ENCODE results near the gene CHD6.

The CHD6 gene

DNA sequence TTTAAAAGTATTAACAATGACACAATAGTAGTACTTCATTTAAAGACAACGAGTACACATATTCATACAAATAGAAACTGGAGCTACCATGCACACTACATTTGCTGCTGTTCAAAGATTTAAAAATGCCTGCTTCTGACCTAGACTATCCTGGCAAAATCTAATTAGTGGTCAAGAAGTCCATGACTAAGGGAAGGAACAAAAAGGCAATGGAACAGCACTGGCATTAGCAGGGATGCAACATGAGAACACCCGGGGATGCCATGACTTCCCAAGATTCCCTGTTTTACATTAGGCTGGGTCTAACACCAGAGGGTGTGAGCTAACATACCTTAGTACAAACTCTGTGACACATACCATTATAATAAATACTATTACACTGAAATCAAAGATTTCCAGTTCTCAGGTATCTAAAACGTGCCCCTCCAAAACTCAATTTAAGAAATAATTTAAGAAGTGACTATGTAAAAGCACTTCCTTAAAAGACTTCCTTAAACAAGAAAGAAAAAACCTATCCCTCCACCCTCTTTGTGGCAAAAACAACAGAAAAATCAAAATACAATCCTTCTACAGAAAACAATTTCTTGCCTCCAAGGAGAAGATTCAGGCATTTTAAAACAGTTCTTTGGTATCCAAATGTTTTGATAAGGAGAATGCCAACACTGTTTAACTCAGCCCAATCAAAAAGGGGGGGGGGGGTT is 25.5 kb downstream of the CHD6 start:
- no peak for DNase-seq (ENCODE audit: low spot score)
- FAIRE-seq: no peak

DNA sequence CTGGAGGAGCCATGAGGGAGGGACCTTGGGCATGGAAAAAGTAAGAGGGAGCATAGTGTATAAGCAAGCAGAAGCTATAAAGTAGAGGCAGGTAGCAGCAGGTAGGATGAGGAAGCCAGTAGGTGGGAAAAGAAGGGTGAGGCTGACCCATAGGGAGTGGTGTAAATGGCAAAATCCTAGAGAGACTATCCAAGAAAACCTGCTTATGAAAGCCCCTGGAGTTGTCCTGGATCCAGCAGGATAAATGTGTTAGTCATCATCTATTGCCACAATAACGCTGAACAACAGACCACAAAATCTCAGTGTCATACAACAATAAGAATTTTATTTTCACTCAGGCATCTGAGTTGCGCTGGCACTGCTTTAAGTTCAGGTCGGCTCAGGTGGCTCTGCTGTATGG is 30.2 kb downstream of the CHD6 start:
- no peak for FAIRE-seq
- peak; percentile 57 for DNase-seq (ENCODE audit: low spot score)

DNA sequence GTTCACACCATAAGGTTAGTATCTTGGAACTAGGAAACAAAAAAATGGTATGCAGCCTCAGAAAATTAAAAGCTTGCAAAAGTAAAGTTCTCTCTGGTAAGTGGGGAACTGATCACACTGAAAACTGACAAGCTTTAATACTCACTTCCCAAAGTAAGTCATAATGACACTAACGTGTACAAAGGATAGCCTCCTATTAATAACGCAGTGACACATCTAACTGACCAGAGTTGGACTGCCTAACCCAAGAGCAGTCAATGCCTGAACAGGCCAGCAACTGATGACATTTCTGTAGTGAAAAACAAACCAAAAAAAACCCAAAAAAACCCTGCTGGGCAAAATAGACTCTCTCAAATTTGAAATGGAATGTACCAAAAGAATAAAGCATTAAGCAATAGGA is 30.7 kb downstream of the CHD6 start:
- no peak for DNase-seq (ENCODE audit: low spot score)
- no peak for FAIRE-seq

DNA sequence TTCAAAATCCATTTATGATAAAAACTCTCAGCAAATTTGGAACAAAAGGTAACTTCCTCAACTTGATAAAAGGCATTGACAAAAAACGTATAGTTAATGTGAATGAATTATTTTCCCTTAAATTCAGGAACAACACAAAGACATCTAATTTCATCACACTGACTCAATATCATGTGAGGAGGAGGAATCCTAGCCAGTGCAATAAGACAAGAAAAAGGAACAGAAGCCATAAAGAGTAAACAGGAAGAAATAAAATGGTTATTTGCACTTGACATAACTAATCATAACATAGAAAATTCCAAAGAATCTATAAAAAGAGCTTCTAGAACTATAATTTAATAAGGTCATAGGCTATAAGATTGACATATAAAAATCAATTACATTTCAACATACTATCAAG is 31.4 kb downstream of the CHD6 start:
- no peak for DNase-seq (ENCODE audit: low spot score)
- no peak for FAIRE-seq

DNA sequence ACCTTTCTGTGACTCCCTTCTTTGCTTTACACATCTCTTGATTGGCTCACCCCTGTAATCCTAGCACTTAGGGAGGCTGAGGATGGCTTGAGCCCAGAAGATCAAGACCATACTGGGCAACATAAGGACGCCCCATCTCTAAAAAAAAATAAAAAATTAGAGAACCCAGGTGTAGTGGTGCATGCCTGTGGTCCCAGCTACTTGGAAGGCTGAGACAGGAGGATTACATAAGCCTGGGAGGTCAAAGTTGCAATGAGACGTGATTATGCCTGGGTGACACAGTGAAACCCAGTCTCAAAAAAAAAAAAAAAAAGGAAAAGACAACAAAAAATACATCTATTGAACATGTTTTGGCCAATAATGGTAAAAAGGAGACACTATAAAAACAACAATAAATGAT is 37.8 kb downstream of the CHD6 start:
- FAIRE-seq (no peak), DNase-seq (ENCODE audit: low spot score) (no peak)

DNA sequence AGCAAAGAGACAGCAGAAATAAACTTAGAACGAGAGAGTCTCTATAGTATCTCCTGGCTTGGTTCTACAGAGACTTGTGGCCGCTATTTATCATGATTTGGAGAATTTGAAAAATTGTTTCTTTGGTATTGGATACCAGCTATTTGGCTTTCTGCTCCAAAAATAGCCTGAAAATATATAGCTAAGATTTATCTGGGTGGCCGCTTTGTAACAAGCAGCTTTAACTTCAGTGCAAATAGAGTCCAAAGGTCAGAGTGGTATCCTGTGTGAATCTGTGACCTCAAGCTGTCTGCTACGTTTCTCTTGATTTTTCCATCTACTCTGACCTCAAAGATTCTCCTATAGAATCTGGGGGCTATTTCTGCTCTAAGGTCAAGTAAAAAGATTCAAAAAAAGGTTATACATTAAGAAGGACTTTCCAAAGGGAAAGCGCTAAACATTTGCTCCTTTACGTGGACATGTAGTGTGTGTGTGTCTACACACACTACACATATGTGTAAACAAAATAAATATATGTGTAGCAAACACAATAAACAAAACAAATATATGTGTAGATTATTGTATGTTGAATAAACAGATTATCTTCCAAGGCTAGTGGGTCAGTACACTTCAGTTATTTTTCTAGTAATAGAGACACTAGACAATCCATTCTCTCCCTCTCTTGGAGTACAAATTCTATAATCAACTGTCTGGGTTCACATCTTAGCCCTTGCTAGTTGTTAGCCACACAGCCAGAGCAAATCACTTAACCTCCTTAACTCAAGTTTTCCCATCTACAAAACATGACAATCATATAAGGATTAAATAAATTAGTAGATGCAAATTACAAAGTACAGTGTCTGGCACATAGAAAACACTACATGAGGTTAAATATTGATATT is 40.8 kb downstream of the CHD6 start:
- no peak for DNase-seq (ENCODE audit: low spot score)
- FAIRE-seq: no peak

- FAIRE-seq: no peak
- no peak for DNase-seq (ENCODE audit: low spot score)
Measured at GRCh38 chr20:41575412-41575811, 42.8 kb downstream of the CHD6 start.

- no peak for FAIRE-seq
- no peak for DNase-seq (ENCODE audit: low spot score)
Measured at GRCh38 chr20:41574802-41575389, 43.3 kb downstream of the CHD6 start.

DNA sequence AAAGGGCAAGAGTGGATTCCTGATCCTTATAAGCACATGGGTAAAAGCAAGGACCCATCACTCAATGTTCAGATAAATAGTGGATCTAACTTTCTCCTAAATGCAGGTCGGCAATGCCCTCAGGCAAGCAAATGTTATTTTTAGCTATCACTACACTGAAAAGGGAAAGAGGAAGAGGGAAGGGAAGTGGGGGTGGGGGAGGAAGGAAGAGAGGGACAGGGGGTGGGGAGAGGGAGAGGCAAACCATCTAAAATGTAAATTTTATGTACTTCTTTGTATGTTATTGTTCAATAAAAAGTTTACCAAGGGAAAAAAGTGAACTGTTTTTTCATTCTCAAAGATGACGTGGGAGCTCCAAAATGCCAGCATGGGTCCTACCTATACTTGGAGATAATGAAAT is 44.2 kb downstream of the CHD6 start:
- no peak for FAIRE-seq
- DNase-seq (ENCODE audit: low spot score): no peak

DNA sequence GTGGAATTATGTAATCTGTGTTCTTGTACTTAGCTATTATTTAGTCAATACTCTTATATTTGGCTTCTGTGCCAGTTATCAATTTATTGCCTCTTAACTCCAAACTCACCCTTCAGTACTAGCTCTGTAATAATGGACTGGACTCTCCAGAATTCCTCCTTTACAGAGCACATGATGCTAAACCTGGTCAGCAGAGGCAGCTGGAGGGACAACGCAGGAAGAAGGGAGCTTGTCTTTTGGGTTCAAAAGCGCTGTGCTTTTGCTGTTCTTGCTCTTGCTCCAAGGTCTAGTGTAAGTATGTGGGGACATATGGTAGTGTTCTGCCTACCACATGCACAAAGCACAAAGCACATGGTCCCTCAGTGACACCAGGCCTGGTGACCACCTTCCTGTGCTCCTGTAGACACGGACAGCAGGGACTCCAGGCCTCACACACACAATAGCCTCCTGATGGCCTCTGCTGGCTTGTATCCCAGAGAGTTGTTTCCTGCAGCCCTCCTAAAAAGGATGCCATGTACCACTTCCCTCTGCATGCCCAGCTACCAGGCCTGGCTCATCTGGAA is 46.1 kb downstream of the CHD6 start:
- DNase-seq (ENCODE audit: low spot score): no peak

GRCh38 chr20:41571006-41571405 is 47.2 kb downstream of the CHD6 start:
- no peak for DNase-seq (ENCODE audit: low spot score)
- no peak for FAIRE-seq

More for the DNA sequence above, 46.1 kb downstream of the CHD6 start:
- FAIRE-seq: no peak

- FAIRE-seq (no peak), DNase-seq (ENCODE audit: low spot score) (no peak)
Measured at GRCh38 chr20:41570557-41570956, 47.6 kb downstream of the CHD6 start.

- DNase-seq (ENCODE audit: low spot score): no peak
- no peak for FAIRE-seq
Measured at GRCh38 chr20:41567615-41568014, 50.6 kb downstream of the CHD6 start.

DNA sequence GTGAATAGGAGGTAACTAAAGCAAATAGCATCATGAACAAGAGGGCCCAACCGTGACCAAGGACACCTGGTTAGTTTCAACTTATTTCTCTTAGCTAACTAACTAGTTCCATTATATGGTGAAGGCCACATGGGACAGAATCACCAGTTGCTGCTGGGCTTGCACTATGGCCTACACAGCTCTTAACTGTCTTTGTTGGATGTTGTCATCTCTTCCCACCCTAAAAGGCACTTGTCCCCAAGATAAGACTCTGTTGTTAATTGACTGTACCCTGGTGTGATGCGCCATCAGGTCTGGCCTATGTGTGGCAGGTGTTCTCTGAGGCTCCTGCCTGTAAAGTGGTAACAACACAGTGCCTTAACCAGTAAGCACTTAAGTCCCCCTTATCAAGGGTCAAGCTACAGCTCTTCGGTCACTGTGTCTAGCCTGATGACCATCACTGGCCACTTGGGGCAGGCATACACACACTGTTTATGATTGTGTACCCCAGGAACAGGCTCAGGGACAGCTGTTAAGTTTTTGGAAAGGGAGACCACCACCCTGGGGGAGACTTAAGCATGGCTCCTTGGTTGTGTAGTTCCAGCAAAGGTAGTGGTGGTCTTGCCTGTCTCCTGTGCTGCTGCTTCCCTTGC is 51.2 kb downstream of the CHD6 start:
- FAIRE-seq: no peak
- DNase-seq (ENCODE audit: low spot score): no peak

DNA sequence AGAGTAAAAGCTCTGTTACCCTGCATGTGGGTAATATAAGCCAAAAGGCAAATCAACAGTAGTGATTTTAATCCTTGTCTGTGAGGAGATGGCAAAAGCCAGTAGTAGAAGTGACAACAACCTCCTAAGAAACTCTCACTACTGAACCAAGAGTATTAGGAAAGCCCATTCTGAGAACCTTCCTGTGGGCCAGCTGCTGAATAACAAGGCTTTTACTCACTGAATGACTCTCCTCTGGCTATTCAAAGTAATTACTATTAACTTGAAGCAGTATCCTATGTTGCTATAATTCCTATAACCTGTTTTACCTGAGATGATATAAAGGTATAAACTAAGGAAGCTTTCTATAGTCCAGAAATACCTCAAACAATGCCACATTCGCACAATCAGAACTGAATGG is 55.1 kb downstream of the CHD6 start:
- DNase-seq (ENCODE audit: low spot score): no peak
- FAIRE-seq: no peak

GRCh38 chr20:41560970-41561369 is 57.2 kb downstream of the CHD6 start:
- DNase-seq (ENCODE audit: low spot score): no peak
- FAIRE-seq: no peak

DNA sequence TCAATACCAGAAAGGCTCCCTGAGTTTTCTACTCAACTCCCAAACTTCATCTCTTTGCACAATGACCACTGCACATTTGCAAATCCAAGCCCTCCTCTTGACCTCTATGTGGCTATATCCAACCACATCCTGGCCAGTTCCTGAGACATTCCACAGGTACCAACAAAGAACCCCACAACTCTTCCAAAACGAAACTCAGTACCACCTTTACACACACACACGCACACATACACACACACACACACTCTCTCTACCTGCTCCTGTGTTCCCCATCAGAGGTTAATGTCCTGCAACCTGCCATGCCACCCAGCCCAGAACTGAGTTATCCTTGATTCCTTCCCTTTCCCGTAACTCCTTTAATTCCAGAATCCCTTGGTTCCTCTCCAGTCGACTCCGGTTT is 58.5 kb downstream of the CHD6 start:
- no peak for FAIRE-seq
- no peak for DNase-seq (ENCODE audit: low spot score)

GRCh38 chr20:41553142-41553879 is 64.9 kb downstream of the CHD6 start:
- FAIRE-seq: no peak
- DNase-seq (ENCODE audit: low spot score): no peak

DNA sequence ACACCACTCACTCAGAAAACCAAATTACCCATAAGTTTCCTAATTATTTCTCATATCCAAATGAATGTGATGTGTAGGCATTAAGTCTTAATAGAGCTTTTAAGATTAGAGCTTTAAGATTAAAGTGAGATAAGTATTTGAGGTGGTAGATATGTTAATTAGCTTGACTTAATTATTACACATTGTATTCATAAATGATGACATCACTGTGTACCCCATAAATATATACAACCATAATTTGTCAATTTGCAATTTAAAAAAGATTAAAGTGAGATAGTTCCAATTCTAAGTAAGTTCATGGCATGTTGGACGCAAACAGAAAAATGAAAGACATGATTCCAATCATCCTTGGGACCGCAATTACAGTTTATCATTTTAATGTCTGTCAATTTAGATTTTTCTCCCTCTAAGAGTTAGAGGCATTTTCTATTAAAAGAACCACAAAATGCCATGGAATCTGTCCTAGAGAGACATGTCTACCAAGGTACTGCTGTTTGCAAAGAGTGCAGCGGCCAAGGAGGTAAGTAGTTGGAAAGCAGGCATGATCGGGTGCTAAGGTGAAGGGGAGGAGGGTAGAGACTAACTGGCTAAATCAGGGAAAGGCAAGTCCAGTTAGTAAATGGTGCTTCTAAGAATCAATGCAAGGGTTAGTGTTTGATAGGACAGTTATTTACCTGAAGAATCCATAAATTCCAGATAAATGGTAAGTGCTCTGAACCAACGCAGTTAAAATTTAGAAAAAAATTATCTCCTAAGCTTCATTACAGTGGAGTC is 65.7 kb downstream of the CHD6 start:
- FAIRE-seq (no peak), DNase-seq (ENCODE audit: low spot score) (no peak)

DNA sequence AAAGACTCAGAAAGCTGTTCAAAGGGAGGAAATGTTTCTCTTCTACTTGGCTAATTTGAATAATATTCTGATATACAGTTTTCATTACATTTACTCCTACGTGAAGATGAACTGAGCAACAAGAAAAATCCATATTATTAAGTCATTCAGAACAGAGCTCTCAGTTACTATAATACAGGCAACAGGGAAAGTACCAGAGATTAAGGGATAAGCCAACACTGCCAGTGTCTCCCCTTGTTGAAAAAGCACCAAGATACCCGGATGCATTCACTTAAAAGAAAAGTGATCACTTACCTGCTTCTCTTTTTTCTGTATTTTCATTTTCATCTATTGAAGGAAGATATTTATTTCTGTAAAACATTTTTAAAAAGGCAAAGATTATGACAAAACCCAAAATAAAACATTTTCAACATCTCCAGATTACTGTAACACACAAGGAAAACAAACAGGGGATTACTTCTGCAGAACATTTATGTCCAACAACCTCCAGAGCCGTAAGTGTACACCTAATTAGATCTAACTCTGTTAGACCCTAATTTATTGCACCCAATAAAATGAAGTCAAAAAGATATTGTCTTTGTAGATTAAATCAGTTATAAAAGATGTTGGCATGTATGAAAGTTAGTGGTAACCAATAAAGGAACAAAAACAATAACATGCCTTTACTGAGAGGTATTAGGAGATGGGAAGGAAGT is 67.0 kb downstream of the CHD6 start:
- FAIRE-seq: no peak

More for the DNA sequence above, 67.0 kb downstream of the CHD6 start:
- DNase-seq (ENCODE audit: low spot score): no peak

Data from urothelium cell line (cell line).